Thyroid gland (tissue), 4 donors: ENCODE measurements around the gene HEATR5A.

ENCODE experiments used
- CTCF ChIP-seq, 6 experiments: fragments of 200-600 bp in 3 of 6; fragments of 450-650 bp in 3 of 6; sonication (generic) in 3 of 6; IDR thresholded peaks; one replicate each; pipeline ENCODE4 v1.5.1; 2016 to 2019; ENCODE audit warnings: antibody characterized with exemption in 6 of 6, mild to moderate bottlenecking in 2 of 6, inconsistent platforms in 1 of 6, moderate library complexity in 1 of 6
- POLR2A ChIP-seq, 2 donors: fragments of 450-650 bp; IDR thresholded peaks; one replicate each; pipeline ENCODE4 v1.6.1; 2017; ENCODE audit warnings: antibody characterized with exemption in 2 of 2, mild to moderate bottlenecking in 2 of 2, moderate library complexity in 1 of 2

- TF ChIP-seq POLR2A (IDR thresholded peaks at IDR 0.05) (no peak), CTCF (IDR thresholded peaks at IDR 0.05) (no peak)
Measured at GRCh38 chr14:31419179-31419966, 977 bp downstream of the HEATR5A start.
